NCI-H345 (cell line): ENCODE measurements around the gene TAF9B.
A peak's percentile ranks its signal among the peaks of the same experiment; 100 is the strongest.
"Not testable (repeated sequence)": the region's sequence is repeated elsewhere in the genome, so short reads cannot be mapped to it uniquely, and the experiment has no call there.

Experiments used
- DNase-seq: peaks from one replicate; lab custom pipeline; 2025; lab: John Stamatoyannopoulos, UW

The TAF9B gene

DNA sequence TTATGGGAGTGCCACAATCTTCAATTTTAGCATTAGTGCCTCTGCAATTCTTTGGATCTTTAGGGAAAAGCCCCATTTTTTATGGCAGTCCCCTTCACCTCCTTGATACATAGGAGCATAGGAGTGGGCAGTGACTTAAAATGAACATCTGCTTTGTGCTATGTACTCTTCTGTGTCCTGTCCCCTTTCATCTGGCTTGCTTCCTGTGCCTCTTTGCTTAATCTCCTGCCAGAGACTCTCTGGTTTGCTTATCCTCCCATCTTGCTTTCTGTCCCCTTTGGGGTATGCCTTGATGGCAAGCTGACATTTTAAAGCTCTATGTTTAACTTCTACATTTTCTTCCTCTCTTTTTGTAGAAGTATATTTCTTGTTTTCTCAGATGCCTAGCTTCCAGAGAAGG is 23.1 kb downstream of the TAF9B start:
- DNase-seq = no peak

DNA sequence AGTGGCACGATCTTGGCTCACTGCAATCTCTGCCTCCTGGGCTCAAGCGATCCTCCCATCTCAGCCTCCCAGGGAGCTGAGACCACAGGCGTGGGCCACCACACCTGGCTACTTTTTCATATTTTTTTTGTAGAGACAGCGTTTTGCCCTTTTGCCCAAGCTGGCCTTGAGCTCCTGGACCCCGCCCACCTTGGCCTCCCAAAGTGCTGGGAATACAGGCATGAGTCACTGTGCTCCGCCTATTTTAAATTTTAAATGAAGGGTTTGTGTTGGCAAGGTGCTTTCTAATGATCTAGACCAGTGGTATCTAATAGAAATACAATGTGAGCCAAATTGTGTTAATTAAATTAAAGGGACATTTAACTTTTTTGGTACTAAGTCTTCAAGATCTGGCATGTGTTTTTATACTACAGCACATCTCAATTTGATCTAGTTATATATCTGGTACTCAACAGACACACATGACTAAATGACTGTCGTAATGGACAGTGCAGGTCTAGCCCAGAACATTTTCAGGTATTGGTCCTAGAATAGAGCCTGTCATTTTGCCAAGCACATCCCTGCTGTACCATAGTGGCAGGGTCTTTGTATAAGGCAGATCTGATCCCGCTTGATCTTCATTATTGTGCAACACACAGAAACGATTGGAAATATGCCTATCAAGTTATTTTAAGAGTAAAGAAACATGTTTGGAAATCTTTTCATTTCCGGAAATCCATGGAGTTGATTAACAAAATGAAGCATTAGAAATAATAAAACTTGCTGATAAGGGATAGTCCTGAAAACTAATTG is 28.1 kb downstream of the TAF9B start:
- DNase-seq = no peak

DNA sequence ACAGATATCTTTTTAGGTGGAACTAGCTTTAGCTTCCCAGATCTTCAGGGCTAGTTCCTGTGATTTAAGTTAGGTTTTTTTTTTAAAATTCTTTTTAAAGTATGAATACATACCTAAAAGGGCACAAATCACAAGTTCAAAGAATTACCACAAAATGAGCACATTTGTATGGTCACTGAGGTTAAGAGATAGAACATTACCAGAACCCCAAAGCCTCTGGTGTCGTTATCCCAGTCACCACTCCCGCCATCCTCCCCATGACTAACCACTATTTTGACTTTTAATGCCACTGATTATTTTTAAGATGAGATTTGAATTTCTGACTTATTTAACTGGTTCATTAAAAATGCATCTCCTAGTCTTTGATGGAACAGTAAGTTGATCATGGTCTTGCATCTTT is 30.0 kb downstream of the TAF9B start:
- DNase-seq = no peak

DNA sequence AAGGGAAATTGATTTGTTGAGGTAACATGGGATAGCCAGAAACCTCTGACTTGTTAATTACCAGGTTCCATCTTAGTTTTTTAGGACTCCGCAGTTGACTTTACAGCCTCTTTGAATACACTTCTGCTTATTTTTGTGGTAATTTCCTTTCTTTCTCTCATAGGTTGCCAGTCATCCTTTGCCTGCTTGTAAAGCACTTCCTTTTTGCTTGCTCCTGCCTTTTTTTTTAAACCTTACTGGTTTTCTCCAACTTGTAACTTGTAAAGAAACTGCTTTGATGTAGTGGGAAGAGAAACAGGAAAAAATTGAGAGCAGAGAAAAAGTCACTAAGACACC is 32.8 kb downstream of the TAF9B start:
- no peak for DNase-seq

DNA sequence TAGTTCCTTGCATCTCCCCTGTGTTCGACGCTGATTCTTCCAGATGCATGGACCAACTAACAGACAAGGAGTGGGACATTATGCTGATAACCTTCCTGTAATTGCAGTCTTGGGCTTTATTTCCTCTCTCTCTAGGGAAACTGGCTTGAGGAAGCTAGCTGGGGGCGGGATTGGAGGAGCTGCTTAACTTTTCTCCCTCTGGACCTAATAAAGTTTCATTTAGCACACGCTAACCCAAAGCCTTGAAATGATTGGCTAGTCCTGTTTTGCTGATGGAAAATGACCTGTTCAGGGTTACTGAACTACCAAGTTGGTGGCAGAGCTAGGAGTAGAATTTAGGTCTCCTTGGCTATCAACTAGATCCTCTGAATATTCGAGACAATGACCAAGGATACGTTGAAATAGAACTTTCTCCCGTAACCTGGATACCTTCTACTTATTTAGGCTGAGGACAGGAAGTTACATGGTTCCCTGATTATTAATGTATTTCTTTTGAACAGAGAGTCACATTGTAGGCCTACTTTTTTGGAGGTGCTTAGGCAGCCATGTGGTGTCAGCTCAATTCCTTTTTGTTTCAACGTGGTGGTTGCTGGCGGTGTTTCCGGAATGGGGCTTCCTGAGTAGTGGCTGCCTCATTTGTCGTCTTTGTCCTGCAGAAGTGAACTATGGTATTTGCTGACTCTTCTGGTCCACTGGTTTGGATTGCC is 33.4 kb downstream of the TAF9B start:
- DNase-seq = no peak

DNA sequence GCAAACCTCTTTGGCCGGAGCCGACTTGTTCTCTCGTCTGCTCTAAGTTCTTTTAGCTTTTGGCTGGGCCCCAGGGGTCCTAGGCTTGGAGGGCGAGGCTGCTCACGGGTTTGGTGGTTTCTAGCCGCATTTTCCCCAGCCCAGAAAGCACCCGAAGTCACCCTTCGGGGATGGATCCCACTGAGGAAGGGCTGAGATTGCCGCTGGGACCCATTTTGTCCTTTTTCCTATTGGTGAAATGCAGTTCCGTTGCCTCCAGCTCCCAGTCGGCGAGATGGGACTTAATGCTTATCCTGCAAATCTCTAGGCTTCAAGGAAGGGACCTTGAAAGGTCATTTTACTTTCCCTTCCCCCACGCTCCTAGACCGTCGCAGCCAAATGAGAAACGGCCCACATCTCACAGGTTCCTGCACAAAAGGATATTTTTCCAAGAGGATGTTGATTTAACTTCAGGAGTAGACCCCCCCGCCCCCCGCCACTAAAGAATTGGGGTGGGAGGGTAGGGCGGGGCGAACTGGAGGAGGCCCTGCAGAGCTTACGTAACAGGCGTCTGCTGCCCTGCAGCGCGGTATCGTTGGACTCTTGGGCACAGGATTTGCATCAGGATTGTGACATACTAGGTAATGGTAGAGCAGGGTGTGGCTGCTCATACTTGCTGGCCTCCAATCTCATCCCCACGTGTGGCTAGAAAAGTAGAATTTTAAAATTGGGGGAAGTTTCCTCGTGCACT is 34.8 kb downstream of the TAF9B start:
- peak; percentile 33 for DNase-seq

GRCh38 chrX:78103623-78104446 is 35.6 kb downstream of the TAF9B start, which contains the start of gene PGK1:
Gene PGK1 (plus strand): TSS chrX:78104248. CDS start chrX:78104341, 93 bp downstream.
- DNase-seq = peak; percentile 97

DNA sequence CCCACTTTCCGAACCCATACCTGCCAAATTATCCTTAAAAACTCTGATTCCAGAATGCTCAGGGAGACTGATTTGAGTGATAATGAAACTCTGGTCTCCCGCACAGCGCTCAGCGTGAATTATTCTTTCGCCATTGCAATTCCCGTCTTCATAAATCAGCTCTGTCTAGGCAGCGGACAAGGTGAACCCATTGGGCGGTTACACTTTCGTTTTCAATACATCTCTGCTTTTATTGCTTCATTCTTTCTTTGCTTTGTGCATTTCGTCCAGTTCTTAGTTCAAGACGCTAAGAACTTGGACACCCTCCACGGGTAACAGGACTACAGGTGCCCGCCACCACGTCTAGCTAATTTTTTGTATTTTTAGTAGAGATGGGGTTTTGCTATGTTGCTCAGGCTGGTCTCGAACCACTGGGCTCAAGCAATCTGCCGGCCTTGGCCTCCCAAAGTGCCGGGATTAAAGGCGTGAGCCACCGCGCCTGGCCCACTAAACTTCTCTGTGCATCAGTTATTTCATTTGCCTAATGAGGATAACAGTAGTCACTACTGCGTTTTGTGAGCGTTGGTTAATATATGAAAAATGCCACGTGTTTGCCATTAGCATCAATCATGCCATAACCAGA is 36.3 kb downstream of the TAF9B start:
- no peak for DNase-seq

DNA sequence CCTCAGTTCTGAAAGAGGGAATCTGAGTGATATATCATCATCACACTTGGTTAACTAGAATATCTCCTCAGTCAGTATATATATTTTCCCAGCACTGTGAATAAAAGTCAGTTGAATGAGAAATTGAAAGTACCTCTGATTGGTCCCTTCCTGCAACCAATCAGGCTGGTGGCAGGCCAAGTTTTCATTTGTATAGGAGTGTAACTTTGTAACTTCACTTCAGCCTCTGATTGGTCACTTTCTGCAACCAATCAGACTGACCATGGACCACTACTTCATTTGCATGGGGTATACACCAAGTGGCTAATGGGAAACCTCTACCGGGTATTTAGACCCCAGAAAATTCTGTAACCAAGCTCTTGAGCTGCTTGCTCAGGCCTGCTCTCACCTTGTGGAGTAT is 37.4 kb downstream of the TAF9B start:
- DNase-seq = no peak

DNA sequence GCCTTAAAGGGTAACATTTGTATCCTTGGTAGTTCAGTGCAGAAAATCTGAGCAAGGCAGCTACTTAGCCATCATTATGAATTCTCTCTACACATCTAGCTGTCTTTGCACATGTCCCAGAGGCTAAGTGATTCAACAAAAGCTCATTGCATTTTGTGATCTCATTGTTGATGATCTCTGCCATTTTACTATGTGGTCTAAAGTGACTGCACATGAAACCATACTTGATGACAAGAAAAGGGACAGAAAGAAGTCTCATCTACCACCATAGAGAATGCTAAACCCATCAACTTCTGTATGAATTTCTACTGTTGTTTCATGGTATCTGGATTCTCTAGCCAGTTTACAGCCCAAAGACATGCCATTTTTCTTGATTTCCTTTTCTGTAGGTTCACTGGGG is 41.3 kb downstream of the TAF9B start:
- DNase-seq = no peak

GRCh38 chrX:78092296-78092695 is 47.2 kb downstream of the TAF9B start:
- DNase-seq = no peak

DNA sequence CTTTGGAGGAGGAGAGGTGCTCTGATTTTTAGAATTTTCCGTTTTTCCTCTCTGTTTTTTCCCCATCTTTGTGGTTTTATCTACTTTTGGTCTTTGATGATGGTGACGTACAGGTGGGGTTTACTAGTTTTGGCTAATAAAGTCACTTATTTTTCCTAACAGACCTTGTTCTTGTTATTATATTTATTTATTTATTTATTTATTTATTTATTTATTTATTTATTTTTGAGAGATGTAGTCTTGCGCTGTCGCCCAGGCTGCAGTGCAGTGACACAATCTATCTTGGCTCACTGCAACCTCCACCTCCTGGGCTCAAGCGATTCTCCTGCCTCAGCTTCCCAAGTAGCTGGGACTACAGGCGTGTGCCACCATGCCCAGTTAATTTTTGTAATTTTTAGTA is 58.0 kb downstream of the TAF9B start:
- not testable (repeated sequence) for DNase-seq
